HG03108 (cell line): Measurements from ENCODE around the gene ST7L.

Source experiments
- ATAC-seq: cut with Tn5 transposase; IDR thresholded peaks from one replicate; pipeline ENCODE4 v1.9.1; 2021; ENCODE audit warnings: moderate library complexity; ENCODE audit not compliant: unreplicated experiment

The ST7L gene

DNA sequence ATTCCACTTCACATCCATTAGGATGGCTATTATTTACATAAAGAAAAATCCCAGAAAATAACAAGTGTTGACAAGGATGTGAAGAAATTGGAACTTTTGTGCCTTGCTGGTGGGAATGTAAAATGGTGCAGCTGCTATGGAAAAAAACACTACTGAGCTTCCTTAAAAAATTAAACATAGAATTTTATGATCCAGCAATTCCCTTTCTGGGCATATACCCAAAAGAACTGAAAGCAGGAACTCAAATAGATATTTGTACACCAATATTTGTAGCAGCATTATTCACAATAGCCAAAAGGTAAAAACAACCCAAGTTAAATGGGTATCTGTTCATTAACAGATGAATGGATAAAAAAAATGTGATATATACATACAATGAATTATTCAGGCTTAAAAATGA is 64.5 kb downstream of the ST7L start:
- no peak for ATAC-seq

- ATAC-seq, result no peak
Measured at GRCh38 chr1:112549590-112549989, 69.4 kb downstream of the ST7L start.

- no peak for ATAC-seq
Measured at GRCh38 chr1:112548547-112548946, 70.4 kb downstream of the ST7L start.

DNA sequence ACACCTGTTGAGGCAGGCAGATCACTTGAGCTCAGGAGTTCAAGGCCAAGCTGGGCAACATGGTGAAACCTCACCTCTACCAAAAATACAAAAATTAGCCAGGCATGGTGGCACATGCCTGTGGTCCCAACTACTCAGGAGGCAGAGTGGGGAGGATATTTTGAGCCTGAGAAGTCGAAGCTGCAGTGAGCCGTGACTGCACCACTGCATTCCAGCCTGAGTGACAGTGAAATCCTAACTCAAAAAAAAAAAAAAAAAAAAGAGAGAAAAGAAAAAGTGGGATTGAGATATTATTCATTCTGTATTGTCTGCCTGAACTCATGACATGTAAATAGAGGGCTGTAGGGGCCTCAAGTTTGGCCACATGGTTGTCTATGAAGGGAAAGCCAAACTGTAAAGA is 72.9 kb downstream of the ST7L start:
- ATAC-seq, result no peak

DNA sequence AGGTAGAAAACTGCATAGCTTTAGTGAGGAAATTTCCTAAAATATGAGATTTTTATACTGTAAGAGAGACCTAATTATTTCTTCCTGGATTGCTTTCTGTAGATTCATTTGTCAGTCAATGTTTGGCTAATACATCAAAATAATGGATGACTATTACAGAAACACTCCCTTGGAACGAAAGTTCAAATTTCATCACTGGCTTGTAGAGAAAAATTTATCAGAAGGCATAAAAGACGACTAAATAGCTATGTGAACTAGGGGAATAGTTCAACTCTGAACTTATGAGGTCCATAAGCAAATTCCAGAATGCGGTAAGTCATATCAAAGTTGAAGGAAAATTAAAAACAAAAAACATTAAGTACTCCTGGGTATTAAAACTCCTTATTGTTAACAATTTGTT is 74.2 kb downstream of the ST7L start:
- ATAC-seq, result no peak

GRCh38 chr1:112544011-112544688 is 74.8 kb downstream of the ST7L start:
- ATAC-seq, result no peak

- ATAC-seq, result no peak
Measured at GRCh38 chr1:112542206-112542973, 76.6 kb downstream of the ST7L start.

GRCh38 chr1:112541299-112541698 is 77.6 kb downstream of the ST7L start:
- ATAC-seq, result no peak

- ATAC-seq, result no peak
Measured at GRCh38 chr1:112540226-112540794, 78.6 kb downstream of the ST7L start.

- no peak for ATAC-seq
Measured at GRCh38 chr1:112538883-112539282, 80.1 kb downstream of the ST7L start.

DNA sequence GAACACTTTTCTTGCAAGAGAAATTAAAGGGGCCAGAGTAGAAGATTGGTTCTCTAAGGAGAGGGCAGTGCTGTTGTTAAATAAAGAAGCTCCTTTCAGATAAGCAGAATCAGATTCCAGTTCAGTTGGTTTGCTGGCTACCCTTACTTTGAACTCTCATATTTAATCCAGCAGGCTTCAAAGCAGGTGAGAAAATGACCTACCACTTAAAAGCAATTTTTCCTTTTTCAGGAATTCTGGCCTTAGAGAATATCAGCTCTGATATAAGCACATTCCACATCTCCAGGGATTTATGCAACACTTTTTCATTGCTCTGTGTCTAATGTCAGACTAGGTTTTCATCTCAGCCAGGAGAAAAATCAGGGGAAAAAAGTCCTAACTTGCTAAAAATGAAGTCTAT is 81.5 kb downstream of the ST7L start:
- no peak for ATAC-seq

DNA sequence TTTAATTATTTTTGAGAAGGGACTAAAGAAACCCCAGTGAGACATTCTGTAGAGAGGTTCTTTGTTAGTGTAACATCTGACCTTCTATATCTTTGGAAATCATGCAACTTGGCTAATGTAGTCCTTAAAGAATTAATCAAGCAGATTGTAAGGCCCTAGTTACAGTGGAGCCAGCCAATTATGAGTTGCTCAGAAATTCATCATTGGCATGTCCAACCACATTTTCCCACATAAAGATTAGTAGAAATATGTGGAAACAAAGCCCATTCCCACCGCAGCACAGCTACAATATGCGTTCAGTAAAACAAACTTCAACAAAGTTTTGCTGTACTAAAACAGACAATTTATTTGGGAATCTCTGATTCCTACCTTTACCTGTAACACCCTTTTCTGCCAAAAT is 82.4 kb downstream of the ST7L start:
- ATAC-seq, result no peak

DNA sequence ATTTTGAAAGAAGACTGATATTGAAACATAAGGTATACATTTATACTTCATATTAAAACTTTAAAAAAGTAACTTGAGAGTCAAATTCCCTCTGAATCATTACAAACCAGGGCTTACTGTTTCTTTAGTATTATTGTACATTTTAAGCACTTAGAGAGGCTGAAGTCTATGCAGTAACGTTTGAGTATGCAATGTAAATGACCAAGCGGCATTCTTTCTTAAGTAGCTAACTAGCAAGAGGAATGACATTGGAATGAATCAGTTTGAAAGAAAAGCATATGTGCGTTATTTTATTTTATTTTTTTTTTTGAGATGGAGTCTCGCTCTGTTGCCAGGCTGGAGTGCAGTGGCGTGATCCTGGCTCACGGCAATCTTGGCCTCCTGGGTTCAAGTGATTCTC is 85.9 kb downstream of the ST7L start:
- ATAC-seq, result no peak

DNA sequence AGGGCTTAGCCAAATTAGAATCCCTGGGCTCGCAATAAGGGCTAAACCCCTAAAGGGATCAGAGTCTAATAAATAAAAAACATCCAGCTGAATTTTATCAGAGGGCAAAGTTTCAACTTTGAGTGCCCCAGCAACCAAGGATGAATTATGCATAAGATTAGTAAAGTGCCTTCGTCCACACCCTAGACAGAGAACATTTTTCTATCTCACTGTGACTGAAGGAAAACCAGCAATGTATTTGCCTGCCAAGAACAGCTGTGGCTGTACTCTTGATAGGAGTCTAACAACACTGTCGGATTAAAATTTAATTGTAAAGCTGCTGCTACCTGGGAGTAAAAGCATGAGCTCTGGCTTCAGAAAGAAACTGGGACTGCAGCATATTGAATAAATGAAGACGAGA is 86.9 kb downstream of the ST7L start:
- ATAC-seq, result no peak

DNA sequence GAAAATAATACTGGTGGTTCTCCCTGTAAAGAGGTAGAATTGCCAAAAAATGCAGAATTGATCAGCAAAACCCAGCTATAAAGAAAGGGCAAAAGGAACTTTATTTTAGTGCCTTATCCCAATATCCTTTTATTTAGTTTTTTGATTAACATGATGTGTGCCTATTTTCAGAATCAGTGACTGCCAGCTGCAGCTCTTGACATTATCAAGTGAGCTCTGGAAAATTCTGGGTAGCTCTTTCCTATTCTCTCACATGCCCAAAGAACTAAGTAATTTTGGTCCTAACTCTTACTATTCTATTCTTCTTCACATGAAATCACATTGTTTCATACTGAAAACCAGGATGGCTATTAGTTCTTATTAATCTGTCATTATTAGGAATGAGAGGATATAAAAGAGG is 88.1 kb downstream of the ST7L start:
- no peak for ATAC-seq

GRCh38 chr1:112529301-112529700 is 89.6 kb downstream of the ST7L start:
- ATAC-seq, result no peak

GRCh38 chr1:112528076-112528475 is 90.9 kb downstream of the ST7L start:
- no peak for ATAC-seq

DNA sequence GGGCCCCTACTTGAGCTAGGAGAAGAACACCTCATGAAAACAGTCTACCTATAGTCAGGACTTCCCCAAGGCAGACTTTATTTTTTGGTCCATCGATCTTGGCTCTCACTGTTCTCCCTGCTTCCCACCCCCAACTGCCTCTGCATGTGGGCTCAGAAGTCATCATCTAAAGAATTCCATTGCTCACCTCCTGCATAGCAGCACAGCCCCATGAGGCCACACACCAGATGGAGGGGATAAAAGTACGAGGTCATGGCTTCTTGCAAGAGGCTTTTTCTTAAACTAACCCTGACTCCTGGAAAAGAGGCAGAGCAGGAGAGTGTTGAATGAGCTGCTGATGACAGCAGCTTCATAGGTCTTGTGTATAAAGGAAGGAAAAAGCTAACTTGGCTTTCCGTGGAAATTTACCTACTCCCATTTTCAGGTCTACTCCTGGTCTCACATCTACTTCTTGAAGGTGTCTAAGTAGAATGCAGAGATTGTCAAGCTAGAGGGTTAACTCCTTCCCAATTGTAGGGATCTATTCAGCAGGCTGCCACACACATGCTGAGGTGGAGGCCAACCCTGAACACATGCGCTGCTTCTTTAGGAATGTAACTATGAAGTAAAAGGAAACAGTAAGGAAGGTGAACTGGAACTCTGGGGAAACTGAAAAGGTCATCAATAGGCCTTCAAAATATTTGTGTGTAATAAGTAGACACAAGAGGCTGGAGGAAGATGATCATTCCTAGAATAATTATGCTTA is 91.5 kb downstream of the ST7L start:
- ATAC-seq, result no peak

GRCh38 chr1:112524986-112525385 is 94.0 kb downstream of the ST7L start:
- no peak for ATAC-seq

- no peak for ATAC-seq
Measured at GRCh38 chr1:112524251-112524650, 94.7 kb downstream of the ST7L start.

DNA sequence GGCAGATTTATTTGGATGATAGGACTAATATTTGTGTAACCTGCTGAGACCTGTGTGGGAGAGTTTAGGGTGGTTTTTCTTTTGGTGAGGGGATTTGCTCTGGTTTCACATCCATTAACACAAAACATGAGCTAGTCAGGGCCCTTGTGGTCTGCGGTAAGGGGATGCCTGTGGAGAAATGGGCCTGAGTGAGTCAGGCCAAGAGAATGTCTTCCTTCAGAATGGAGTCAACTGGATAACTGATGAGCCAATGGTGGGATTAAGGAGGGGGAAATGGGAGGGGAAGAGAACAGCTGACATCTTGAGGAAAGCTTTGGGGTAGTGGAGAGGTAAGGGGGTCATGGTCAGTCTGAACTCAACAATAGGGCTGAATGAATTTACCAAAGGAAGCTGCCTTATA is 96.3 kb downstream of the ST7L start:
- ATAC-seq, result no peak

DNA sequence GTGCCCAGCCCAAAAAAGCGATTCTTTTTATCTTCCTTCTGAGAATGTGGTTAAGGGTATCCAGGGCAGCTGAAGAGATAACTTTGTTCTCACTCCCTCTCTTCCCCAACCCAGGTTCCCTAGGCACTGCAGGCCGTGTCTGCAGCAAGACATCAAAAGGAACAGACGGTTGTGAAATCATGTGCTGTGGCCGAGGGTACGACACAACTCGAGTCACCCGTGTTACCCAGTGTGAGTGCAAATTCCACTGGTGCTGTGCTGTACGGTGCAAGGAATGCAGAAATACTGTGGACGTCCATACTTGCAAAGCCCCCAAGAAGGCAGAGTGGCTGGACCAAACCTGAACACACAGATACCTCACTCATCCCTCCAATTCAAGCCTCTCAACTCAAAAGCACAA is 98.8 kb downstream of the ST7L start:
- no peak for ATAC-seq
